Upper lobe of left lung (tissue), 4 donors: ENCODE data around the gene EPS8L2.
"Not testable (repeated sequence)": the region's sequence is repeated elsewhere in the genome, so short reads cannot be mapped to it uniquely, and the experiment has no call there.

ENCODE experiments used
- CTCF ChIP-seq, 6 experiments: fragments of 450-650 bp in 4 of 6; fragments of 200-600 bp in 2 of 6; sonication (generic) in 2 of 6; IDR thresholded peaks; one replicate each; pipeline ENCODE4 v1.5.1; 2016 to 2019; ENCODE audit warnings: antibody characterized with exemption in 6 of 6
- EP300 ChIP-seq, 4 donors: sonication (generic); formaldehyde crosslinking; IDR thresholded peaks; one replicate each; pipeline ENCODE4 v1.5.1; 2017; ENCODE audit warnings: antibody characterized with exemption in 4 of 4, control low read depth in 2 of 4

- not testable (repeated sequence) for TF ChIP-seq EP300, CTCF (IDR thresholded peaks at IDR 0.05)
Measured at GRCh38 chr11:734541-734940, 28.5 kb downstream of the EPS8L2 start.
